Hepatocyte (in vitro differentiated cells): ENCODE measurements around the gene RPH3AL. TPM values are rescaled to one million over a fixed set of nuclear protein-coding genes. Genes with fewer than 3 reads are reported as not detected.

ENCODE experiments used
- DNase-seq: peaks from one replicate; pipeline ENCODE4 v3.0.0-alpha.2; 2016; ENCODE audit warnings: low spot score
- H2AFZ ChIP-seq: fragments of 200-600 bp; sonication (generic); 2 replicates; pipeline ENCODE4 v1.6.0; 2016; ENCODE audit warnings: antibody characterized with exemption, mild to moderate bottlenecking
- H3K27ac ChIP-seq: fragments of 200-600 bp; sonication (generic); 2 replicates; pipeline ENCODE4 v1.5.1; 2016; ENCODE audit warnings: mild to moderate bottlenecking
- H3K27me3 ChIP-seq: fragments of 200-600 bp; sonication (generic); 2 replicates; pipeline ENCODE4 v1.6.1; 2016
- H3K36me3 ChIP-seq: fragments of 200-600 bp; sonication (generic); replicated peaks from 2 replicates; pipeline ENCODE4 v1.5.1; 2016; ENCODE audit warnings: low read depth; ENCODE audit not compliant: insufficient read depth
- H3K4me1 ChIP-seq: fragments of 200-600 bp; sonication (generic); 2 replicates; pipeline ENCODE4 v1.5.1; 2016; ENCODE audit warnings: mild to moderate bottlenecking, moderate library complexity; ENCODE audit not compliant: insufficient read depth
- H3K4me2 ChIP-seq: fragments of 200-600 bp; sonication (generic); 2 replicates; pipeline ENCODE4 v1.6.0; 2016
- H3K4me3 ChIP-seq: fragments of 200-600 bp; sonication (generic); 2 replicates; pipeline ENCODE4 v1.5.1; 2016; ENCODE audit warnings: mild to moderate bottlenecking
- H3K79me2 ChIP-seq: fragments of 200-600 bp; sonication (generic); 2 replicates; pipeline ENCODE4 v1.6.0; 2017; ENCODE audit warnings: mild to moderate bottlenecking
- H3K9me2 ChIP-seq: fragments of 200-600 bp; sonication (generic); replicated peaks from 2 replicates; pipeline ENCODE4 v1.6.0; 2017; ENCODE audit warnings: mild to moderate bottlenecking; ENCODE audit not compliant: insufficient read depth
- H3K9me3 ChIP-seq: fragments of 200-600 bp; sonication (generic); 2 replicates; pipeline ENCODE4 v1.5.1; 2016; ENCODE audit warnings: low read depth, mild to moderate bottlenecking
- H4K20me1 ChIP-seq: fragments of 200-600 bp; sonication (generic); 2 replicates; pipeline ENCODE4 v1.6.0; 2016; ENCODE audit warnings: mild to moderate bottlenecking; ENCODE audit not compliant: insufficient read depth, poor library complexity, severe bottlenecking
- EZH2 ChIP-seq: fragments of 200-600 bp; sonication (generic); IDR thresholded peaks from 2 replicates; pipeline ENCODE4 v1.6.1; 2016; ENCODE audit warnings: antibody characterized with exemption, mild to moderate bottlenecking, borderline replicate concordance
- EZH2phosphoT487 ChIP-seq: fragments of 200-600 bp; sonication (generic); IDR thresholded peaks from one replicate; pipeline ENCODE4 v1.6.1; 2018; ENCODE audit warnings: antibody characterized with exemption, mild to moderate bottlenecking, low read depth, moderate library complexity; ENCODE audit not compliant: unreplicated experiment, severe bottlenecking
- WGBS: methylation state at CpG from one replicate; pipeline ENCODE4 v1.1.6; 2016; ENCODE audit warnings: low lambda C conversion rate; ENCODE audit errors: missing lambda C conversion rate; 5-methylcytosine and 5-hydroxymethylcytosine counted together
- polyA plus RNA-seq: library from polyadenylated mRNA; unstranded; fragments of >200 nt; fragmentation: Nextera tagmentation; extraction: Ambion mirVana; gene quantifications from 2 replicates; pipeline ENCODE4 v1.2.1, GENCODE V29; 2016
- total RNA-seq: library from RNA; depleted of rRNA; stranded (reverse); fragments of >200 nt; gene quantifications from 2 replicates; pipeline ENCODE4 v1.2.3, GENCODE V29; 2014
- TF ChIP-seq, protein P1 (sequence below): fragments of 200-600 bp; sonication (generic); IDR thresholded peaks from 2 replicates; pipeline ENCODE4 v1.5.1; 2016; ENCODE audit warnings: antibody characterized with exemption, mild to moderate bottlenecking; ENCODE audit not compliant: poor library complexity

The RPH3AL gene
- total and polyA plus RNA-seq, 2 experiments from 2014 or later = 7.0 to 7.6 TPM

DNA sequence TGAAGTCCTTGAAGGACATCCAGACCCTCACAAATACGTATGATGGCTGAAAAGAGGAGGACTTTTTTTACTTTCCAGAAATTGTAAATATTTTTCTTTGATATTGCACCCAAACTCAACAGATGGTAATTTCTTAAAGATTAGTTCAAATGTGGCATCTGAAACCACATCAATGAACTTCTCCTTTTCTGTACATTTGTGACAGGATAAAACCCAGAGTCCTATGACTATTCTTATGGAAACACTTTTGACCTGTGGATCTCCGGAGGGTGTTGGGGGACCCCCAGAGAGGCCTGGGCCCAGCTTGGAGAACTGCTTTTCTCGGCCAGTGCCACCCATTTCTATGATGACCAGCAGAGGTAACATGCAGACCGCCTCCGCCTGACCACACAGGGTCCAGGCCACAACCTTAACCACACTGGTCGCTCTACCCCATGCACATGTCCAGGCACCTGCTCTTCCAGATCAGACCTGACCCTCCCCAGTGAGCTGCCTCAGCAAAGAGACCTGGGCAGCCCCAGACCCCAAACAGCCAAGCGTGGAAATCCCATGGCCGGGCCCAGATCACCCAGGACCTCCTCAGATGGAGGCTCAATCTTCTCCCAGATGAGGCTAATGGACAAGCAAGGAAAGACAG lies 22.7 kb downstream of the RPH3AL start:
- no peak overlapping the region for H3K27ac ChIP-seq
- no peak for TF ChIP-seq EZH2phosphoT487
- no peak for TF ChIP-seq EZH2
- TF ChIP-seq, protein P1, sequence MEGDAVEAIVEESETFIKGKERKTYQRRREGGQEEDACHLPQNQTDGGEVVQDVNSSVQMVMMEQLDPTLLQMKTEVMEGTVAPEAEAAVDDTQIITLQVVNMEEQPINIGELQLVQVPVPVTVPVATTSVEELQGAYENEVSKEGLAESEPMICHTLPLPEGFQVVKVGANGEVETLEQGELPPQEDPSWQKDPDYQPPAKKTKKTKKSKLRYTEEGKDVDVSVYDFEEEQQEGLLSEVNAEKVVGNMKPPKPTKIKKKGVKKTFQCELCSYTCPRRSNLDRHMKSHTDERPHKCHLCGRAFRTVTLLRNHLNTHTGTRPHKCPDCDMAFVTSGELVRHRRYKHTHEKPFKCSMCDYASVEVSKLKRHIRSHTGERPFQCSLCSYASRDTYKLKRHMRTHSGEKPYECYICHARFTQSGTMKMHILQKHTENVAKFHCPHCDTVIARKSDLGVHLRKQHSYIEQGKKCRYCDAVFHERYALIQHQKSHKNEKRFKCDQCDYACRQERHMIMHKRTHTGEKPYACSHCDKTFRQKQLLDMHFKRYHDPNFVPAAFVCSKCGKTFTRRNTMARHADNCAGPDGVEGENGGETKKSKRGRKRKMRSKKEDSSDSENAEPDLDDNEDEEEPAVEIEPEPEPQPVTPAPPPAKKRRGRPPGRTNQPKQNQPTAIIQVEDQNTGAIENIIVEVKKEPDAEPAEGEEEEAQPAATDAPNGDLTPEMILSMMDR = no peak
- H2AFZ ChIP-seq = no peak overlapping the region
- H4K20me1 ChIP-seq = no peaks in the 10 kb centered on the region
- peaks cover 15% of the 10 kb centered on the region for H3K4me1 ChIP-seq
- H3K36me3 ChIP-seq = no peaks in the 10 kb centered on the region
- no peaks in the 10 kb centered on the region for H3K79me2 ChIP-seq
- no peak overlapping the region for H3K4me3 ChIP-seq
- H3K4me2 ChIP-seq = no peak overlapping the region
- 96% methylated on average over 8 of the region's 8 CpGs for WGBS
- DNase-seq = no peak
- no peaks in the 10 kb centered on the region for H3K9me3 ChIP-seq
- no peaks in the 10 kb centered on the region for H3K27me3 ChIP-seq
- no peaks in the 10 kb centered on the region for H3K9me2 ChIP-seq

DNA sequence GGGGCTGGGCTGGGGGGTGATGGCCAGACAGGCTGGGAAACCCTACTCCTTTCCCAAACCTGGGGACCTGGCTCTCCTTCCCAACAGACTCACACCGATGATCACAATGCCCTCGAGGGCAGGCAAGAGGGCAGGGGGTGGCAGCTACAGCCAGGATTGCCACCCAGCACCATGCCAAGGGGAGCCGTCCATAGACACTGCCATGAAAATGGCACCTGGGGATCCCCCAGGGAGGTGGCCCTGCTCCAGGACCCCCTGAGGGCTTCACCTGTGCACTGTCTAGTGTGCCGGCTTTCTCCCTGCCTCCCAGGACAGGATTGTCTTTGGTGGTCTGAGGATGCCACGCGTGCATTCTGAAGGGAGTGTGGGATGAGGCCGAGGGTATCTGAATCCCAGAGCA lies 24.6 kb downstream of the RPH3AL start:
- Histone ChIP-seq H3K9me3 (no peaks in the 10 kb centered on the region), H3K9me2 (no peaks in the 10 kb centered on the region), H3K4me1 (peaks cover 7% of the 10 kb centered on the region), H3K27me3 (no peaks in the 10 kb centered on the region), H3K36me3 (no peaks in the 10 kb centered on the region), H3K79me2 (no peaks in the 10 kb centered on the region), H3K4me3 (no peak overlapping the region), H3K4me2 (no peak overlapping the region), H3K27ac (no peak overlapping the region), H2AFZ (no peak overlapping the region), H4K20me1 (no peaks in the 10 kb centered on the region)
- 96% methylated on average over 7 of the region's 7 CpGs for WGBS
- no peak for TF ChIP-seq EZH2
- TF ChIP-seq EZH2phosphoT487 = no peak
- TF ChIP-seq, protein P1 = no peak
- no peak for DNase-seq

DNA sequence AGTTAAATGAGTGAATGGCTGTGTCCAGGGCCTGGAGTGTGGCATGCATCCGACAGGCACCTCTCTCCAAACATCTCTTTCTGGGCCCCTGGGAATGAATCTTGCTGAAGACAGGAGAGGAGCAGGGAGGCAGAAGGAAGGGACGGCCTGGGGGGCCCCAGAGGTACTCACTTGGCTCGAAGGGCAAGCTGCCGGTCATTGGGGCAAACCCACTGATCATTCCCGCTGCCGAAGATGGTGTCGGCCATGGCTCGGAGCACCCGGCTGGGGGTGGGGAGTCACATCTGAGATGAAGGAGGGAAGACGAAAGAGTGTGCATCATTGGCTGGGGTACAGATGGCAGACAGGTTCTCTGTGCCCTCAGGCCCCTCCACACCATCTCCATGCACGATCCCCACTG lies 25.3 kb downstream of the RPH3AL start:
- H4K20me1 ChIP-seq = no peaks in the 10 kb centered on the region
- 92% methylated on average over 11 of the region's 11 CpGs for WGBS
- H3K4me3 ChIP-seq = no peak overlapping the region
- no peak overlapping the region for H2AFZ ChIP-seq
- no peak for DNase-seq
- no peaks in the 10 kb centered on the region for H3K36me3 ChIP-seq
- H3K4me2 ChIP-seq = no peak overlapping the region
- TF ChIP-seq, protein P1 = no peak
- TF ChIP-seq EZH2phosphoT487 (no peak), EZH2 (no peak)
- no peaks in the 10 kb centered on the region for H3K27me3 ChIP-seq
- no peak overlapping the region for H3K27ac ChIP-seq
- no peaks in the 10 kb centered on the region for H3K9me3 ChIP-seq
- H3K9me2 ChIP-seq = no peaks in the 10 kb centered on the region
- no peaks in the 10 kb centered on the region for H3K79me2 ChIP-seq
- H3K4me1 ChIP-seq = peaks cover 2% of the 10 kb centered on the region
